Adrenal gland (tissue), 12 donors: ENCODE measurements around the gene BLID. TPM values are rescaled to one million over a fixed set of nuclear protein-coding genes. Genes with fewer than 3 reads are reported as not detected.

ENCODE experiments used
- DNase-seq, 7 donors: peaks; one replicate each; pipeline ENCODE4 v3.0.0-alpha.2; 2019 to 2020
- H3K27ac ChIP-seq, 5 donors: fragments of 200-600 bp; sonication (generic) in 4 of 5; 1 replicate in 3 of 5; 2 replicates in 2 of 5; pipeline versions ENCODE4 v1.5.1 to v1.8.0; 2016 to 2020; ENCODE audit warnings: mild to moderate bottlenecking in 1 of 5
- H3K27me3 ChIP-seq: fragments of 200-600 bp; 2 replicates; pipeline ENCODE4 v1.8.0; 2021
- H3K36me3 ChIP-seq, 2 donors: fragments of 200-600 bp; replicated peaks in 1 of 2; 1 replicate in 1 of 2; 2 replicates in 1 of 2; pipeline versions ENCODE4 v1.5.1 to v1.8.0; 2018 to 2022
- H3K4me1 ChIP-seq, 2 donors: fragments of 200-600 bp; replicated peaks in 1 of 2; 1 replicate in 1 of 2; 2 replicates in 1 of 2; pipeline versions ENCODE4 v1.5.1 to v1.8.0; 2018 to 2021
- H3K4me3 ChIP-seq, 4 donors: fragments of 200-600 bp; sonication (generic) in 3 of 4; one replicate each; pipeline ENCODE4 v1.5.1; 2016 to 2018
- H3K9me3 ChIP-seq, 3 donors: fragments of 200-600 bp; sonication (generic) in 1 of 3; replicated peaks in 1 of 3; 1 replicate in 2 of 3; 2 replicates in 1 of 3; pipeline versions ENCODE4 v1.5.1 to v1.8.0; 2016 to 2021
- POLR2A ChIP-seq, 2 donors: fragments of 450-650 bp; IDR thresholded peaks; one replicate each; pipeline ENCODE4 v1.6.1; 2017; ENCODE audit warnings: antibody characterized with exemption in 2 of 2, mild to moderate bottlenecking in 2 of 2, moderate library complexity in 1 of 2
- WGBS, 4 donors: extraction: QIAGEN DNeasy Blood & Tissue Kit in 2 of 4; methylation state at CpG; one replicate each; pipeline versions ENCODE4 v1.1.5 to v1.1.7; 2013 to 2017; 5-methylcytosine and 5-hydroxymethylcytosine counted together
- intact Hi-C, 2 donors: fragments of 100-400 bp; cut with DNase I; formaldehyde crosslinking; loops; one replicate each; pipeline versions ENCODE4 v1.14.1 to v1.15.0; 2022 to 2023
- microRNA counts, 2 donors: library from miRNA; unstranded; fragments of <30 nt; microRNA quantifications; one replicate each; lab custom pipeline; 2016
- microRNA-seq, 3 donors: library from miRNA; unstranded; fragments of <30 nt; microRNA quantifications; one replicate each; pipeline ENCODE4, GENCODE V29; 2017 to 2020
- polyA plus RNA-seq, 3 donors: library from polyadenylated mRNA; stranded (reverse); fragments of 200-250 nt in 2 of 3; fragments of 350-450 nt in 1 of 3; fragmentation: Illumina TruSeq in 1 of 3; extraction: RNeasy Lipid Tissue Mini Kit (QIAGEN cat#74804) in 1 of 3; gene quantifications; one replicate each; pipeline ENCODE4 v1.2.3, GENCODE V29; 2013 to 2014
- small RNA-seq, 2 donors: library from RNA; depleted of rRNA; stranded (forward); fragments of <200 nt; gene quantifications; one replicate each; pipeline ENCODE3, GENCODE V24; 2016
- total RNA-seq, 9 donors: library from RNA; depleted of rRNA in 4 of 9; stranded (reverse); fragments of >200 nt in 4 of 9; fragments of 120-200 nt in 1 of 9; fragmentation: NEBNext Ultra II Directional in 1 of 9; extraction: Animal tissue kit (Norgen Biotek cat#: 25700) in 1 of 9; gene quantifications; one replicate each; pipeline versions ENCODE4 v1.1.0 to v1.2.4, GENCODE V29; 2013 to 2023
- TF ChIP-seq, protein P1 (sequence below), 6 experiments: fragments of 450-650 bp in 4 of 6; fragments of 200-600 bp in 2 of 6; sonication (generic) in 1 of 6; IDR thresholded peaks; 1 replicate in 5 of 6; 2 replicates in 1 of 6; pipeline versions ENCODE4 v1.5.1 to v1.8.0; 2016 to 2021; ENCODE audit warnings: antibody characterized with exemption in 6 of 6, mild to moderate bottlenecking in 2 of 6, moderate library complexity in 1 of 6
- donor health status: healthy with polysubstance abuse.
- donor health status: Bipolar disorder and iron deficiency.
- donor health status: DM: yes; HTN: yes; CAD: no.
- donor health status: DM: no; HTN: no; CAD: no.
- donor health status: DM: no; HTN: no; CAD: no.
- donor health status: DM: yes; HTN: yes; CAD: no.

Gene BLID
- total and polyA plus RNA-seq, 12 donors = 0.27 to 5.9 (median 0.50) TPM; not detected in 7

DNA sequence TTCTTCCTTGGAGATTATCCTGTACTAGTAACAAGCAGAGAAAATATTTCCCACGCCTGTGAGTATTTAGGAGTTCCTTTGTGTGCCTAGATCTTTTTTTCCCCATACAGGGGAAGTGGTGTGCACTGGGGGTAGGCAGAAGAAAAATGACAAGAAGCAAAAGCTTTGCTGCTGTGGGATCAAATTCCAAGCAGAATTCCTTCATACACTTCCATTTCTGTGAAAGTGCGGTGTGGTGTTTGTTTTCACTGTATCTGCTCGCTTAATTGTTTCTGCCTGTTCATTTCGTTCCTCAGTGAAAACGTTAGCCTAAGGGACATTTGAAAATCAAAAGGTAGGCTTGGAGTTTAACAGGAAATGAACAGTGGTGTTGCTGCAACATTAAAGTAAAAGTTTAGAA is 47.9 kb downstream of the BLID start:
- H3K4me3 ChIP-seq = no peak overlapping the region
- WGBS, 4 donors = 44 to 53% (median 48%) methylated on average over 5 of the region's 5 CpGs

More for the DNA sequence above, 47.9 kb downstream of the BLID start:
- no peak for DNase-seq
- Histone ChIP-seq H3K9me3 (no peaks in the 10 kb centered on the region), H3K4me1 (peaks cover 0 to 16% of the 10 kb centered on the region in 2 donors), H3K27ac (no peak overlapping the region), H3K27me3 (no peaks in the 10 kb centered on the region), H3K36me3 (no peaks in the 10 kb centered on the region)
- TF ChIP-seq, protein P1, sequence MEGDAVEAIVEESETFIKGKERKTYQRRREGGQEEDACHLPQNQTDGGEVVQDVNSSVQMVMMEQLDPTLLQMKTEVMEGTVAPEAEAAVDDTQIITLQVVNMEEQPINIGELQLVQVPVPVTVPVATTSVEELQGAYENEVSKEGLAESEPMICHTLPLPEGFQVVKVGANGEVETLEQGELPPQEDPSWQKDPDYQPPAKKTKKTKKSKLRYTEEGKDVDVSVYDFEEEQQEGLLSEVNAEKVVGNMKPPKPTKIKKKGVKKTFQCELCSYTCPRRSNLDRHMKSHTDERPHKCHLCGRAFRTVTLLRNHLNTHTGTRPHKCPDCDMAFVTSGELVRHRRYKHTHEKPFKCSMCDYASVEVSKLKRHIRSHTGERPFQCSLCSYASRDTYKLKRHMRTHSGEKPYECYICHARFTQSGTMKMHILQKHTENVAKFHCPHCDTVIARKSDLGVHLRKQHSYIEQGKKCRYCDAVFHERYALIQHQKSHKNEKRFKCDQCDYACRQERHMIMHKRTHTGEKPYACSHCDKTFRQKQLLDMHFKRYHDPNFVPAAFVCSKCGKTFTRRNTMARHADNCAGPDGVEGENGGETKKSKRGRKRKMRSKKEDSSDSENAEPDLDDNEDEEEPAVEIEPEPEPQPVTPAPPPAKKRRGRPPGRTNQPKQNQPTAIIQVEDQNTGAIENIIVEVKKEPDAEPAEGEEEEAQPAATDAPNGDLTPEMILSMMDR (IDR thresholded peaks at IDR 0.05) = no peak
- TF ChIP-seq POLR2A (IDR thresholded peaks at IDR 0.05) = no peak
- intact Hi-C loops = no loop called here

MicroRNA genes within 50 kb of the gene (microRNA counts, 767-probe panel; counts per million panel counts)
- microRNA hsa-let-7a-5p (lab: Ali Mortazavi, UCI) (8,717 to 10,161 counts per million in 2 donors), microRNA hsa-miR-100-5p (lab: Ali Mortazavi, UCI) (5,964 to 7,297 counts per million in 2 donors), microRNA hsa-miR-125b-5p (lab: Ali Mortazavi, UCI) (8,347 to 10,175 counts per million in 2 donors)

Small RNAs within 50 kb of the gene (microRNA-seq; reads per million reads assigned to microRNA genes)
- gene MIR100 = 17,798 to 29,599 (median 20,855) reads per million in 3 donors
- gene MIR125B1 = 376 to 550 (median 541) reads per million in 3 donors
- 170 to 1,058 (median 358) reads per million in 3 donors for gene MIRLET7A2

Small RNAs within 50 kb of the gene (small RNA-seq; reads per million reads assigned to genes)
- gene MIR100 (1,275 to 1,408 reads per million in 2 donors), gene MIR125B1 (87.8 to 88.2 reads per million in 2 donors), gene MIRLET7A2 (15.9 to 24.9 reads per million in 2 donors)
